Activated CD4-positive, alpha-beta T cell treated with anti-CD3 and anti-CD28 coated beads, Interleukin-2, amount 50 U/mL, for 1 hour (primary cell): ENCODE measurements around the gene OR12D1.

Experiments
- DNase-seq: peaks from one replicate; pipeline ENCODE4 v3.0.0-alpha.2; 2020

The OR12D1 gene

GRCh38 chr6:29466241-29466640, 51.5 kb downstream of the OR12D1 start:
- DNase-seq, result no peak
